Peyer's patch (tissue), 4 donors: Measurements from ENCODE around the gene IRF5.

Source experiments
- POLR2A ChIP-seq, 2 donors: fragments of 450-650 bp; IDR thresholded peaks; one replicate each; pipeline ENCODE4 v1.5.1; 2017; ENCODE audit warnings: antibody characterized with exemption in 2 of 2, mild to moderate bottlenecking in 2 of 2, moderate library complexity in 2 of 2
- TF ChIP-seq, protein P1 (sequence below), 6 experiments: fragments of 450-650 bp in 4 of 6; fragments of 200-600 bp in 2 of 6; sonication (generic) in 1 of 6; IDR thresholded peaks; one replicate each; pipeline ENCODE4 v1.5.1; 2017 to 2019; ENCODE audit warnings: antibody characterized with exemption in 6 of 6, mild to moderate bottlenecking in 3 of 6, moderate library complexity in 1 of 6

DNA sequence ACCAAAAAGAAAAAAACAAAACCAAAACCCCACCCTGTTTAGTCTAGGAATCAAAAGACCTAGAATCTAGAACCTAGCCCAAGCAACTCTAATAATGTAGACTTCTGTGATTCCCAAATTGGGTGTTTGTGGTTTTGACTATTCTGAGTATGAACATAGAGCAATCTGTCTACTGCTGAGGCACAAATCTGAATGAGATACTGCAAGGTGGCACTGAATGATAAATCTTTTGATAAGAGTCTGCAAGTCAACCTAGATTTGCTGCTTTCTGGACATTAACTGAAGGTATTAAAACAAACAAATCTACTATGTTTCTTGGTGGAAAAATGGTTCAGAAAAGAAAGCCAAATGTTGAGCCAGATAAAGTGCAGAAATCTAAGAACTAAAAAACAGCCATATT is 50.6 kb downstream of the IRF5 start:
- TF ChIP-seq, protein P1, sequence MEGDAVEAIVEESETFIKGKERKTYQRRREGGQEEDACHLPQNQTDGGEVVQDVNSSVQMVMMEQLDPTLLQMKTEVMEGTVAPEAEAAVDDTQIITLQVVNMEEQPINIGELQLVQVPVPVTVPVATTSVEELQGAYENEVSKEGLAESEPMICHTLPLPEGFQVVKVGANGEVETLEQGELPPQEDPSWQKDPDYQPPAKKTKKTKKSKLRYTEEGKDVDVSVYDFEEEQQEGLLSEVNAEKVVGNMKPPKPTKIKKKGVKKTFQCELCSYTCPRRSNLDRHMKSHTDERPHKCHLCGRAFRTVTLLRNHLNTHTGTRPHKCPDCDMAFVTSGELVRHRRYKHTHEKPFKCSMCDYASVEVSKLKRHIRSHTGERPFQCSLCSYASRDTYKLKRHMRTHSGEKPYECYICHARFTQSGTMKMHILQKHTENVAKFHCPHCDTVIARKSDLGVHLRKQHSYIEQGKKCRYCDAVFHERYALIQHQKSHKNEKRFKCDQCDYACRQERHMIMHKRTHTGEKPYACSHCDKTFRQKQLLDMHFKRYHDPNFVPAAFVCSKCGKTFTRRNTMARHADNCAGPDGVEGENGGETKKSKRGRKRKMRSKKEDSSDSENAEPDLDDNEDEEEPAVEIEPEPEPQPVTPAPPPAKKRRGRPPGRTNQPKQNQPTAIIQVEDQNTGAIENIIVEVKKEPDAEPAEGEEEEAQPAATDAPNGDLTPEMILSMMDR (IDR thresholded peaks at IDR 0.05), result no peak
- TF ChIP-seq POLR2A (IDR thresholded peaks at IDR 0.05), result no peak
